Left renal cortex interstitium (tissue), 4 donors: Measurements from ENCODE around the gene RNF150. TPM values are rescaled to one million over a fixed set of nuclear protein-coding genes. Genes with fewer than 3 reads are reported as not detected.
"Not testable (repeated sequence)": the region's sequence is repeated elsewhere in the genome, so short reads cannot be mapped to it uniquely, and the experiment has no call there.

Experiments
- DNase-seq, 4 donors: peaks; one replicate each; pipeline ENCODE4 v3.0.0-alpha.2; 2013; ENCODE audit warnings: low read depth in 4 of 4, low spot score in 2 of 4, missing footprints in 1 of 4
- polyA plus RNA-seq, 4 donors: library from polyadenylated mRNA; unstranded; fragments of 120-200 nt; gene quantifications; one replicate each; pipeline ENCODE4 v1.2.1, GENCODE V29; 2013; ENCODE audit not compliant: insufficient read length in 4 of 4

RNF150 gene
- polyA plus RNA-seq, 4 donors, result 23.6 to 27.1 (median 26.2) TPM

- DNase-seq, result no peak
These were observed 292.1 kb downstream of the RNF150 start for GRCh38 chr4:140841186-140841585.

- no peak for DNase-seq
These were observed 293.1 kb downstream of the RNF150 start for GRCh38 chr4:140839888-140840790.

- DNase-seq, result no peak
These were observed 293.9 kb downstream of the RNF150 start for GRCh38 chr4:140839406-140839805.

GRCh38 chr4:140837736-140838135 is 295.5 kb downstream of the RNF150 start:
- no peak for DNase-seq

- DNase-seq, result no peak
These were observed 298.3 kb downstream of the RNF150 start for GRCh38 chr4:140834839-140835495.

GRCh38 chr4:140833280-140833679 is 300.0 kb downstream of the RNF150 start:
- DNase-seq, result no peak

GRCh38 chr4:140829825-140830224 is 303.4 kb downstream of the RNF150 start:
- no peak for DNase-seq

GRCh38 chr4:140826701-140827027 is 306.6 kb downstream of the RNF150 start:
- DNase-seq, result no peak

- not testable (repeated sequence) for DNase-seq
These were observed 312.7 kb downstream of the RNF150 start for GRCh38 chr4:140820520-140820919.

GRCh38 chr4:140819610-140820009 is 313.7 kb downstream of the RNF150 start:
- no peak for DNase-seq

GRCh38 chr4:140818433-140818832 is 314.8 kb downstream of the RNF150 start:
- no peak for DNase-seq

- no peak for DNase-seq
These were observed 316.3 kb downstream of the RNF150 start for GRCh38 chr4:140816806-140817510.

- DNase-seq, result no peak
These were observed 319.5 kb downstream of the RNF150 start for GRCh38 chr4:140813804-140814203.

GRCh38 chr4:140812916-140813315 is 320.4 kb downstream of the RNF150 start:
- no peak for DNase-seq

GRCh38 chr4:140811429-140811828 is 321.8 kb downstream of the RNF150 start:
- no peak for DNase-seq

- not testable (repeated sequence) for DNase-seq
These were observed 322.6 kb downstream of the RNF150 start for GRCh38 chr4:140810591-140811169.

Other genes starting within 250 kb of the RNF150 start
- 10 to 100 TPM; 47.9 to 64.0 (median 58.7) TPM for gene ZNF330, start 87.4 kb upstream of the RNF150 start, polyA plus RNA-seq